CD4-positive, alpha-beta T cell treated with Interleukin-6 for 4 hours (primary cell): ENCODE data around the gene FAM156A.
"Not testable (repeated sequence)": the region's sequence is repeated elsewhere in the genome, so short reads cannot be mapped to it uniquely, and the experiment has no call there.

Source experiments
- DNase-seq: peaks from one replicate; pipeline ENCODE4 v3.0.0-alpha.2; 2020; ENCODE audit warnings: mixed read lengths

FAM156A gene

GRCh38 chrX:52966993-52967738, 8.8 kb upstream of the FAM156A start:
- DNase-seq, result not testable (repeated sequence)

- DNase-seq, result not testable (repeated sequence)
Observed at GRCh38 chrX:52958961-52959360, 643 bp upstream of the FAM156A start.

GRCh38 chrX:52949884-52950283, 8.4 kb downstream of the FAM156A start:
- DNase-seq, result not testable (repeated sequence)

- DNase-seq, result not testable (repeated sequence)
Observed at GRCh38 chrX:52949325-52949724, 9.0 kb downstream of the FAM156A start.

GRCh38 chrX:52948265-52948664, 10.1 kb downstream of the FAM156A start:
- DNase-seq, result not testable (repeated sequence)

GRCh38 chrX:52947501-52947900, 10.8 kb downstream of the FAM156A start:
- DNase-seq, result not testable (repeated sequence)

- DNase-seq, result not testable (repeated sequence)
Observed at GRCh38 chrX:52945838-52946494, 12.4 kb downstream of the FAM156A start.

GRCh38 chrX:52941728-52942127, 16.6 kb downstream of the FAM156A start:
- not testable (repeated sequence) for DNase-seq

GRCh38 chrX:52940704-52941103, 17.6 kb downstream of the FAM156A start:
- not testable (repeated sequence) for DNase-seq

GRCh38 chrX:52935470-52935784, 22.9 kb downstream of the FAM156A start:
- DNase-seq, result not testable (repeated sequence)

GRCh38 chrX:52934704-52935469, 23.4 kb downstream of the FAM156A start:
- peak; percentile 96 for DNase-seq

GRCh38 chrX:52933976-52934703, 24.2 kb downstream of the FAM156A start:
- no peak for DNase-seq

- DNase-seq, result no peak
Observed at GRCh38 chrX:52933213-52933612, 25.1 kb downstream of the FAM156A start.

- not testable (repeated sequence) for DNase-seq
Observed at GRCh38 chrX:52930214-52930613, 28.1 kb downstream of the FAM156A start.

GRCh38 chrX:52923781-52924241, 34.5 kb downstream of the FAM156A start:
- DNase-seq, result no peak

GRCh38 chrX:52914704-52915103, 43.6 kb downstream of the FAM156A start:
- not testable (repeated sequence) for DNase-seq

- DNase-seq, result not testable (repeated sequence)
Observed at GRCh38 chrX:52913681-52914080, 44.6 kb downstream of the FAM156A start.

- not testable (repeated sequence) for DNase-seq
Observed at GRCh38 chrX:52909313-52909969, 48.9 kb downstream of the FAM156A start.

GRCh38 chrX:52907900-52908299, 50.4 kb downstream of the FAM156A start:
- DNase-seq, result not testable (repeated sequence)

- DNase-seq, result not testable (repeated sequence)
Observed at GRCh38 chrX:52907137-52907536, 51.2 kb downstream of the FAM156A start.

GRCh38 chrX:52906072-52906471, 52.2 kb downstream of the FAM156A start:
- DNase-seq, result not testable (repeated sequence)

- not testable (repeated sequence) for DNase-seq
Observed at GRCh38 chrX:52905531-52905930, 52.8 kb downstream of the FAM156A start.
